SKM-1 (cell line): Measurements from ENCODE around the gene TFCP2L1.
A peak's percentile ranks its signal among the peaks of the same experiment; 100 is the strongest.

Experiments used
- DNase-seq: peaks from one replicate; lab custom pipeline; 2025; ENCODE audit not compliant: unreplicated experiment; lab: John Stamatoyannopoulos, UW

Gene TFCP2L1

DNA sequence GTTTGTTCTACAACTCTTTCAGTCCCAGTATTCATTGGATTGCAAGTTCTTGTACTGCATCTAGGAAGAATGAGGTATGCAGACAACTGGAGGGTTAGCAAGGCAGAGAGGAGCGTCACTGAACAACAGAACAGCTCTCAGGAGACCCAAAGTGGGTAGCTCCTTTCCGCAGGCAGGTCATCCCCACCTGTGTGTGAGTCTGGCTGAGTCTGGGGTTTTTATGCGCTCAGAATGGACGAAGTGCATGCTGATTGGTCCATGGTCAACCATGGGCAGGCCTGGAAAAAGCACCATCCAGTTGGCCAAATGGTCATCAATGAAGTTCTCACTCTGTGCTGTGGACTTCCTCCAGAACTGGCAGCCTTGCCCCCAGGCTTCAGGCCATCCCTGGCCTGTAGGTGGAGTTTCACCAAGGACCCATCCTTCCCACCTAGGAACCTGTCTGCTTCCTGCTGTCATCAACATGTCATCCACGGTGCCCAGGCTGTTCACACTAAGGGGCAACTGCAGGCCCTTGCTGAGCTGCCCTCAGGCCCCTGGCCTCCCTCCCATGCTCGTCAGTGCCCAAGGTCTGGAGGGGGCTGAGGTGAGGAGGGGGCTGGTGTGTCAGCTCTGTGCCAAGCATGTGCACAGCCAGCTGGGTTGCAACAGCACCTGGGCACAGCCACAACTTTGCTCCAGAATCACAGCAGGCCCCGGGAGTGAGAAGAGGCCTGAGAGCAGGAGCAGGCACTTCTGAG is 11.1 kb upstream of the TFCP2L1 start:
- no peak for DNase-seq

DNA sequence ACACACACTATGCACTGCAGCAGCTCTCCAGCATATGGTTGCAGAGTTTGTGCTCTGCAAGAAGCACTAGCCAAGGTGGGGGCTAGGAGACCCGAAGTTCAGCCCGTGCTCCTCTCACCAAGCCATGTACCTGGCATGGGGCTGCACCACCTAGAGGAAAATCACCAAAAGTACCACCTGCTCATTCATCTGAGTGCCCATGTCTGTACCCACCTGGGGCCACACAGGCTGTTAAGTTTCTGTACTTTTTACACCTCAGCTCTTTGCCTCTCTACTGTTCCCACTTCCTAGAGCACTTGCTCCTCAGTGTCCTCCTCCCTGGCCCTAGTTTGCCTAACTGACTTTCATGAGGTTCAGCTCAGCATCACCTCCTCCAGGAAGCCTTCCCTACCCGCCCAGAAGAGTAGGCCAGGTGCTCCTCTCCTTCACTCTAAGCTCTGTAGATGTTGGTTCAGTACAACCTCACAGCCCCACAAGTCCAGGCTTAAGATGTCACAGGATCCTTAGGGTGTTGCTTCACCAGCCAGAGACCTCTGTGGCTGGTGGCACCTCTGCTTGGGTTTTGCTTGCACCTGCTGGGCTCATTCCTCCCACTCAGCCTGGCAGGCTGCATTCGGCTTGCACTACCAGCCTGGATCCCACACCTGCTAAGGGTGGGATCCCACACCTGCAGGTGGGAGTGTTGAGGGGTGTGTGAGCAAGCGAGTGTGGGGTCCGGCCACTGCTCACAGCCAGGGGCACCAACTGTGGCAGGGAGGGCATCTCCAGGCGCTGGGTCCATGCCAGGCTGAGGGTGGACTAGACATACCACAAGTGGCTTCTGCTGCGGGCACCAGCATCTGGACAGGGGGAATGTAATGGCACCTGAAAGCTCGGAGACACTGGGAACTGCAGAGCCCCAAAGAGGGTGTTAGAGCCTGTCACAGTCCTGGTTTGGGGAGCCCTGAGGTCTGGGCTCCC is 10.2 kb upstream of the TFCP2L1 start:
- DNase-seq = no peak

DNA sequence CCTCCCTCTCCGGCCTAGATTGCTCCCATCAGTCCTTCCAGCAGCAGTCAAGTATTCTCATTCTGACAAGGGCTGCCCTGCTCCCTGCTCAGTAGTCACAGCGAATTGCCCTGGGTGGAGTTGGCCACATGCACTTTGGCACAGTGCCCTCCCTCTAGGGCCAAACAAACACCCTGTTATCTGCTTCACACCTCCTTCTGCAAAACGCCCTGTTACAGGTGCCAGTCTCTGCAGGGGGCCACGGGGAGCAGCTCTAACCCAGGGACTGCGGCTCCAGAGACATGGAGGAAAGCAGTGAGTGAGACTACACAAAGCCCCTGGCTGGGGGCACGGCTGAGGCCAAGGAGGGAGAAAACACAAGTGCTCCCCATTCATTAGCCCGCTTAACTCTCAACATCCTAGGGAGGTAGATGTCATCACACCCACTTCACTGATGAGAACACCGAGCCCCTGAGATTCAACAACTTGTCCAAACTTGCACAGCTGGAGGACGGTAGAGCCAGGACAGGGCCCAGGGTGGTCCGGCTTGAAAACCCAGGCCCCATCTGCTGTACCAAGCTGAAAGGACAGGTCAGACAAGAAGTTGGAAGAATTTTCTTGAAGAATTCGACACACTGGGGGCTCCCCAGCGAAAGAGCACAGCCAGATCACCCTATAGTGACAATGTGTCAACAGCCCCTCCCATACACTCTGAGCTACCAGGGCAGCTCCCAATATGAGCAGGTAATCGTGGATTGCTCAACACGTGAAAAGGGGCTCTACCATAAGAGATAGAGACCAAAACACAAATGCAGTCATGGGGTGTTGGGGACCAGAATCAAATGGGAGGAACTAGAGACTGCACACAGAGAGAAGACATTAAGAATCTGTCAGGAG is 8.7 kb upstream of the TFCP2L1 start:
- no peak for DNase-seq

DNA sequence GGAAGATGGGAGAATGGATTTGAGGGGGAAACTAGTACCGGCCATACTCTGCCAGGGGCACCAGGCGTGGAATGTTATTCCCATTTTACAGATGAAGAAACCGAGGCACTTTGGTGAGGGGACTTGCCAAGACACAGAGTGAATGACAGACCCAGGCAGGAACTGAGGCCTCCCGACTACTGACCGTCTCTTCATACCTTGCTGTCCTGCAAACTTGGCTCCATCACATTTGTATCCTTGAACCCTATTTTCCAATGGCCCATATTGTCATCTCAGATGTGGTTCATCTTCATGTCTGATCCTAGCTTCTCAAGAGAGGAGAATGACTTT is 6.2 kb upstream of the TFCP2L1 start:
- DNase-seq = no peak

DNA sequence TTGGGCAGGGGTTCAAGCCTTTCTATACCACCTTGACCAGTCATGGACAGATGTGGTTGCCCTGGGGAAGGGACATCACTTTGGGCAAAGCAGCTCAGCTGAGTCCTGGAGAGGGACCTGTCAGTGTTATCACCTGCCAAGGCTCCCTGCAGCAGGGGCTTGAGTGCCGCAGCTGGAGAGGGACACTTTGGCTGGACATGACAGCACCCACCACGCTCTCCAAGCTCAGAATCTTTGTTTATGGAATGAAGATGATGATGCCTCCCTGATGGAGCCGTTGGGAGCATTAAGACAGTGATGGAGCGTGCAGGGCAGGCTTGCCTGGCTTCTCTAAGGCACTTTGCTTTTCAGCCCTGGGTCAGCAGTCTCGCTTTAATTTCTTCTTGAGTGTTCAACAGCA is 4.3 kb upstream of the TFCP2L1 start:
- no peak for DNase-seq

DNA sequence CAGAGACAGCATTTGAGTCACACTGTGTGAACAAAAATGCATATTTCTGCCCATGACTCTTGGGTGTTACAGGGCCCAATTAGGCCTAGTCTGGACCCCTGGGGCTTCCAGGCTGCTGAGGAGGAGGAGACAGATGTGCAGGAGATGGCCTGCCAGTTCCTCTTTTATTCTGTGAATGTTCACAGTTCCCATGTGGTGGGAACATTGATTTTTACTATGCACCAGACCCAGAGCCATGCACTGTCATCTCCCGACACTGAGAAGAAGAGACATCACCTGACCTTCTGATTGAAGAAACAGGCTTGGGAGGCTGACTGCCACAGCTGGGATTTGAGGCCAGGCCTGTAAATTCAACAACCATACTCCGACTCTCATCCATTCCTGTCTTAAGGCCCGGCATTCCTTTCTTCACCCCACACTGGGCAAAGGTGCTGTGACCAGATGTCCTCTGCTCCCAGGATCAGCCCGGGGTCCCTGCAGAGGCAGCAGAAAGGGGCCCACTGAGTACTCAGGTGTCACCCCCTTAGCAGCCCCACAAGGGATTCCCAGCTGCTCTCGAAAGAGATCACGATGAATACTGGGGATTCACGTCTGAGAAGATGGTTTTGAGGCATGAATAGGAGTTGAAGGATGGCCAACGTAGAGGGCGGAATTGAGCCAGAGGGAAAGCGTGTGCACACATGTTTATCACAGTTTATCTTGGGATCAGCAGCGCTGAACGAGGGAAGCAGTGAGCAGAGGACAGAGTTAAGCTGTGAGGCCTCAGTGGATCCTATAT is 3.6 kb upstream of the TFCP2L1 start:
- no peak for DNase-seq

DNA sequence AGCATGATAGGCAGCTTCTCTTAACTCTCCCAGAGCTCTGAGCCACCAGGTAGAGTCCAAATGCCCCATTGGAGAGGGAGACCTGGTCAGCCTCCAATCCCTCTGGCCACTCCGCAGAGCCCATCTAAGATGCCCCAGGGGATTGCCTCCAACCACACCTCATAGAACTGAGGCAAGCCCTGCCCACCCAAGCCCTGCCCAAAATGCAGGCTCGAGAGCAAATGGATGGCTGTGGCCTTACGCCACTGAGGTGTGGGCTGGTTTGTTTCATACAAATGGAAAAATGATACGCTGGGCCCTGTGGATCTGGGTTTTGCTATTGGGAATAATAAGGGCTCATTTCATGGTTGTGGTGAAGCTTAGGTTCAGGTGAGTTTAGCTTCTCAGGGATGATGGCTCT is 3.0 kb upstream of the TFCP2L1 start:
- DNase-seq = no peak

DNA sequence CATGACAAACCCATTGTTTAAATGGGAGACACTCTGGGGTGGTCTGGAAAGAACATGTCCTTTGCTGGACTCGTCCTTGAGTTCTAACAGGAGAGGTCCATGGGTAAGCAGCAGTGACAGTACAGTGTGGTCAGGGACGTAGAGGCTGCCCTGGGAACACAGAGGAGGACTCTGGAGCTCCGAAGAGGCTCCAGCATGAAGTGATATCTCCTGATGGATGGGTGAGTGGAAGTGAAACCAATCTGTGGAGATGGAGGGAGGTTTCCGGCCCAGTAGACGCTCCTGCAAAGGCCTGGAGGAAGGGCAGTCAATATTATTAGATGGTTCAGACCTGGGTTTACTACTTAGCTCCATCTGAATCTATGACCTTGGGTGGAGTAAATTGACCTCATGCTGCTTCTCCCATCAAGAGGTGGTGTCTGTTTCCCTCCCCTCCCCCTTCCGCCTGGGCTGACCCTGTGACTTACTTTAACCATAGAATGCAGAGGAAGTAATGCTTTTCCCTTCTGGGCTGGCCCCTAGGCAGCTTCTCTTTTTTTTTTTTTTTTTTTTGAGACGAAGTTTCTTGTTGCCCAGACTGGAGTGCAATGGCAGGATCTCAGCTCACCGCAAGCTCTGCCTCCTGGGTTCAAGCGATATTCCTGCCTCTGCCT is 2.3 kb upstream of the TFCP2L1 start:
- peak; percentile 27 for DNase-seq

DNA sequence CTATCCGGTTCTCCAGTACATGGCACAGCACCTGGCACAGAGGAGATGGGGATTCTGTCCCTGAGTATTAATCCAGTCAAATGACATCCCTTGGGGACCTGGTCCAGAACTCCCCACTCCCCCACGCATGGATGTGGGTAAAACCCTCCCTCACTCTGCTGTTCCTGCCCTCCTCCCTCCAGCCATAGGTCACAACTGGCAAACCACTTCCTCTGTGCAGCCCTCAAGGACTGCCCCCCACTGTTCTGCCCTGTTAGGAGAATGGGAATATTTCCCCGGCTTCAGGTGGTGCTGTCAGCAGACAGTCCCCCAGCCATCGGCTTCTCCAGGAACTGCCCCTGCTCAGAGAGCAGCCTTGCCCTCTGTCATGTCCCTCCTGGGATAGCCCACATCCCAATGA is 1.5 kb upstream of the TFCP2L1 start:
- no peak for DNase-seq

DNA sequence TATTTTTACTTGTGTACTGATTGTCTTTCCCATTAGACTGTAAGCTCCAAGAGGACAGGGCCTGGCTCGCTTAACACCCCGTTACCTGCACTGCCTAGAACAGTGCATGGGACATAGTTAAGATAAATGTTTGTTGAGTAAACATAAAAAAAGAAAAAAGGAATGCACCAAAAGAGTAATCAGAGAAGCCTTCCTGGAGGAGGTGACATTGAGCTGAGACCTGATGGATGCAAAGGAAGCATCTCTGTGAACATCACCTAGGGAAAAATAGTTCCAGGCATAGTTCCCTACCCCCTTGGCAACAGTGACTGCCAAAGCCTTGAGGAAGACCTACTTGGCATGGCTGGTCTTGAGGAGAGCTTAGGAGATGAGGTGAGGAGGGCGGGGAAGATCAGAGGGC is 924 bp upstream of the TFCP2L1 start:
- no peak for DNase-seq

DNA sequence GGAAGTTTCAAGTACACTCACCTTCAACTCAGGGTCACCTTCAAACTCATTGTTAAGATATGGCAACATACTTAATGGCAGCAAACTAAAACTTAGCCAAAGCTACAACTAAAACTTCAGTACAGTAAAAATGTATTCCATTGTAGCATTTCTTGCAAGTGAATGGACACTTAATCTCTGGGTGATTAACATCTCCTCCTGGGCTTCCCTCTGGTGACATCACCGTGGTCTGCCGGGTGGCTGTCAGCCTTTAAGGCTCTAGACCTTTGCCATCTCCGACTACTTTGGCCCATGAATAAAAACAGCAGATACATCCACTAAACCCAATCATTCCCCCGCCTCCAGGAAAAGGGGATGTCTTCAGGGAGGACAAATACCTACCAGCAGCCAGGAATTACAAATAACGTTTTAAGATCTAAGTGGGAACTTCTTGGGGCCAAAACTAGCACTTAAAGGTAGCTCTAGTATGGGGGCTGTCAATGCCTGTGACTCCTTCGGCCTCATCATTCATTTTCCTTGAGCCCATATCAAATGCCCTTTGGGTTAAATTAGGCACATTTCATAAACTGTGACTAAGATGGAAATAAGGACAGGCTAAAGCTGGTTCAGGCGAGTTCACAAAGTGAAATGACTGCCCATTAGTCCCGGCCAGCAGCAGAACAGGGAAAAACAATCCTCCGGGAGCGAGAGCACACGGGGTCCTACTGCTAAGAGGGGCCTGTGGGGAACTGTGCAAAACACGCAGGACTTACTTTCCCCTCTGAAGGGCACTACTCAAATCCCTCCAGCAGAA is 1.1 kb downstream of the TFCP2L1 start:
- DNase-seq = no peak

DNA sequence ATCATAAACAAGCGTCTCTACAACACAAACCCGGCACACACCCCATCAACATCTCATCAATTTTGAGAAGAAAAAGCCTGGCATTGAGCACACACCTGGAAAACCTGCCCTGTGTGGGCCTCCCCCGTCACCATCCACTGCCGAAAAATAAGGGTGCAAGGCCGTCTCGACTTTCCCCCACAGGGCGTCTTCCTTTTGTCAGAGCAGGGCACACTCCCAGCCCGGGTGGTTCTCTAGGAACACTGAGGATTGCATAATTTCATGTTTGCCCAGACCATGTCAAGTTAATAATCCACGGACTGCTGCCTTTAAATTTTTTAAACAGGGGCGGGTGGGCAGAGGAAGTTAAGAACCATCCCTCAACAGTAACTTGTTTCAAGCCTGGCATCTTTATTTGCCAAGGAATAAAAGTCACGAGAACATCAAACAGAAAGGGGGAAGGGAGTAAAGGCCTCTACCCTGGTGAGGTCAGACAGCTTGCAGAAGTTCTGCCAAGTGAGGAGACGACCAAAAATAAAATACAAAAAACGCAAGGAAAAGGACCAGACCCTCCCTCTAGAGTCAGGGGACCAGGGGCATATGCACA is 2.1 kb downstream of the TFCP2L1 start:
- no peak for DNase-seq

DNA sequence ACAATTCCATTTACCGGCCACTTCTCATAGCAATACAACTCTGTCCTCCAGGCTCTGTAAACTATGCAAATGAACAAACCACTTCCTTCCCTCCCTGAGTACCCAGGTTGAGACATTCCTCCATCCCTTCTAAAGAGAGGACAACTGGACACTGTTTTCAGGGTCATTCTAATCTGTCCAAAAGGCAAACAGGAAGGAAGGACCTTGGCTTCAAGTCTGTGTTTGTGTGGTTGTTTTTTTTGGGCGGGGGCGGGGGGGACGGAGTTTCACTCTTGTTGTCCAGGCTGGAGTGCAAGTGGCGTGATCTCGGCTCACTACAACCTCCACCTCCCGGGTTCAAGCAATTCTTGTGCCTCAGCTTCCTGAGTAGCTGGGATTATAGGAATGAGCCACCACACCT is 3.3 kb downstream of the TFCP2L1 start:
- DNase-seq = no peak

DNA sequence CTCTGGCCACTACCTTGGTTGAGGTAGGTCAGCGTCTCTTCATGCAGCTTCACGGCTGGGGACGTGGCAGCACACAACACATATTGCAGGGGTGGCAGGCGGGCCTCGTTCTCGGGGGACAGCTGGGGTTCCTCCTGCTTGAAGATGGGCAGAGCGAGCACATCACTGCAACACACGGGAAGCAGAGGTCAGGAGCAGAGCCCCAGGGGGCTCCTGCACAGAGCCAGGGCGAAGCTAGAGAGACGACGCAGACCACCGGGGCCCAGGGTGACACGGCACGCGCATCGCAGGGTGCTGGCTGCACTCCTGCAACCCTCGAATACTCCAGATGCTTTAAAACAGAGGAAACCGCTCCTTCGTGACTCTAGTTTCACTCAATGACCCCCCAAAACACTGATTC is 3.9 kb downstream of the TFCP2L1 start:
- DNase-seq = no peak

DNA sequence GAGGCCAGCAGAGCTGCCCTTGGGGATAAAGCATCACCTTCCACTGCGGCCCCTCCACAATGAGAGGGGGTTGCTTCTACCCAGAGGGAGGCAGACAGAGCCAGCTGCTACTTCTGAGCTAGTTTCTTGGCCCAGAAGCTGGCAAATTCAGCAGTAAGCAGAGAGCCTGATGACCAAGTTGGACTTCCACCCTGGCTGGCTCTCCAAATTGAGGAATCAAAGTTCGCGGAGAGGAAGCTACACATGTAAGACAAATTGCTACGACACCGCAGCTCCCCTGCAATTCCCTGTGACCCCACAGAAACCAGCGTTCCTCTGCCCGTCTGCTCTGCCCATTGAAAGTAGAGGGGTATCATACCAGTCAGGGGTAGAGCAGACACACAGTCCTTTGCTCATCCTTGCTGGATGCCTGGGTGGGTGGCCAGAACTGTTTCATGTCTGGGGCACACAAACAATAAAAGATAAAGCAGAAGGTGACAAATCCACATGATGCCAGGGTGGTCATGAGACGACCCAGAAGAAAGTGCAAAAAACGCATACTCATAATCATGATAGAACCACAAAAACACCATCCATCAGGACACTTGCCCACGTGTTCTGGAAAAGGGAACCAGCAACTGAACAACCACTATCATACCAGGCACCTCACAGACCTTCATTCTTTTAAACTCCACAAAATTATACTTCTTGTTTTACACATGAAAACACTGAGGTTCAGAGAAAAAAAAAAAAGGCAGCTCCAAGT is 5.4 kb downstream of the TFCP2L1 start:
- no peak for DNase-seq

DNA sequence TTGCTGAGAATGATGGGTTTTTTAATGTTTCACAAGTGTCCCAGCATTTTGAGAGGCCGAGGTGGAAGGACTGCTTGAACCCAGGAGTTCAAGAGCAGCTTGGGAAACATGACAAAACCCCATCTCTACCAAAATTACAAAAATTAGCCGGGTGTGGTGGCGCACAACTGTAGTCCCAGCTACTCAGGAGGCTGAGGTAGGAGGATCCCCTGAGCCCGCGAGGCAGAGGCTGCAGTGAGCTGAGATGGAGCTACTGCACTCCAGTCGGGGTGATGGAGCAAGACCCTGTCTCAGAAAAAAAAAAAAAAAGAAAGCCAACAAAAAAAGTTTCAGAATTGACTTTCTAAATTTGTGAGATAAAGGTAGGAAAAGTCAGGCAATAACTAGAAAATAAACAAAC is 8.7 kb downstream of the TFCP2L1 start:
- DNase-seq = no peak

DNA sequence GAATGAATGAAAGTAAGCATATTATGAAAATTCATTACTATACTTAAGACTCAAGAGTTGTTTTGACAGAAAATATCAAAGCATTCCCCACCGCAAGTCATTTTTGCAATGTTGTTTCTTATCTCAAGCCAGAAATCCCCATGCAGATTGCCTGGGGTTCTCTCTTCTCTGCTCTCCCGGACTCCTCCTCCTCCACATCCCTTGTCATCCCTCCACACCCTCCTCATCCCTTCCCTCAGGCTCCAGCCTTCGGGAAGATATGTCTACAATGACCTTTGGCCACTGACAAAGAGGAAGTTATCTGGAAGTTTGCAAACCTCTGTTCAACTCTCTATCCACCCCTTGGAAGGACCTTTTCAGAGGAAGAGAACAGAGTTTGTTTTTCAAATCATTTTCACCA is 11.9 kb downstream of the TFCP2L1 start:
- no peak for DNase-seq

DNA sequence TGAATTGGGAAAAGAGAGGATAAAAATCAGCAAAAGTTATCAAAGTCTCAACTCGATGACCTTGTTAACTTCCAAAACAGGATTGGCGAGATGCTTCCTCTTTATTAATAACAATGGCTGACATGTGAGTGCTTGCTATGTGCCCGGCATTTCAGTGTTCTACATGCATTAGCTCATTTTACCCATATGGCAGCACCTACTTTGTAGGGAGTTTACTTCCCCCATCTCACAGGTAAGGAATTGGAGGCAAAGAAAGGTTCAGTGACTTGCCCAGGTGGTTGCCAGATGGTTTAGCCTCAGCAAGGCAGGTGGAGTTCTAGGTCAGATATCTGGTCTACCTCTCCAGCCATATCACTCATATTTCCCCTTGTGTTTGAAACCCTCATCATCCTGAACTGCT is 12.4 kb downstream of the TFCP2L1 start:
- DNase-seq = no peak
